K562 treated with DMSO at 1 percent for 24 hours (cell line): Measurements from ENCODE around the gene TDRD12. TPM values are rescaled to one million over a fixed set of nuclear protein-coding genes. Genes with fewer than 3 reads are reported as not detected.

ENCODE experiments used
- total RNA-seq: library from RNA; unstranded; fragments of 300-600 nt; gene quantifications from 2 replicates; pipeline ENCODE4 v1.2.3, GENCODE V29; 2022; ENCODE audit warnings: low read depth; ENCODE audit not compliant: insufficient read depth

Gene TDRD12
- total RNA-seq = not detected in 2 replicates

GRCh38 chr19:32719611-32720059 is at the start of gene TDRD12:
Gene TDRD12, plus strand, starts transcription at chr19:32719767. Its CDS starts 306 bp downstream, at chr19:32720073.

DNA sequence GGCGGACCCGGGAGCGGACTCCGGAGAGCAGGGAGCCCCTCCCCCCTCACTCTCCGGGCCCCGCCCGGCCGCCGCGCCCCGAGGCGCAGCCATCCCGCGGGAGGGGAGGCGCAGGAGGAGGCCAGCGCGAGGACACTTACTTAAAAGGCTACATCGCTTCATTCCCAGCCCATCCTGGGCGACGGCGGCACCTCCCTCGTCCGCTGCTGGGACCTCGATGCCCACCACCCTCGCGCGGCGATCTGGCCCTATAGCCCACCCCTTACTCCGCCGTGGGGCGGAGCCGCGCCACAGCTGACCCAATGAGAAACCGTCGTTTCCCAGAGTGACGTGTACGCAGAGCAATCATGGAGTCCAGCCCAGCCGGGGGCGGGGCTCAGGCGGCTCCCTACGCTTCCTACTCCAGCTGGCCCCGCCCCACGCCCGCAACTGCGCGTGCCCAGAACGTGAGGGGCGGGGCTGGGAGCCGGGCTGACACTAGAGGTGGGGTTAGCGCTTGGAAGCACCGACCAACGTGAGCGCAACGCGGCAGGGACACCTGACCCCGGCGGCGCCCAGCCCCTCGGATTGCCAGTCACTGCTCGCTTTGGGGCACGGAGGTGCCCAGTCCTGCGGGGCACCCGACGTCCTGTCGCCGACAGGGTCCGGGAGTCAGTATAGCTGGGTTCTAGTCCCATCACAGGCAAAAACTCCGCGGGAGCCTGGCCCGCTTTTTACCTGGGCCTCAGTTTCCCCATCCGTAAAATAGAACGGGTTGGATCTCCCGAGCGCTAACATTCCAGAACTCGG is 44.4 kb upstream of the TDRD12 start, which contains the start of gene ANKRD27:
Gene ANKRD27, minus strand, starts transcription at position 250 of the 789 bp plus-strand sequence. CDS start 16,165 bp downstream, outside the sequence.

GRCh38 chr19:32675720-32676185 is 43.8 kb upstream of the TDRD12 start, which contains the start of gene RGS9BP:
Gene RGS9BP, plus strand, starts transcription at chr19:32675848. Its CDS starts 416 bp downstream, at chr19:32676264.

DNA sequence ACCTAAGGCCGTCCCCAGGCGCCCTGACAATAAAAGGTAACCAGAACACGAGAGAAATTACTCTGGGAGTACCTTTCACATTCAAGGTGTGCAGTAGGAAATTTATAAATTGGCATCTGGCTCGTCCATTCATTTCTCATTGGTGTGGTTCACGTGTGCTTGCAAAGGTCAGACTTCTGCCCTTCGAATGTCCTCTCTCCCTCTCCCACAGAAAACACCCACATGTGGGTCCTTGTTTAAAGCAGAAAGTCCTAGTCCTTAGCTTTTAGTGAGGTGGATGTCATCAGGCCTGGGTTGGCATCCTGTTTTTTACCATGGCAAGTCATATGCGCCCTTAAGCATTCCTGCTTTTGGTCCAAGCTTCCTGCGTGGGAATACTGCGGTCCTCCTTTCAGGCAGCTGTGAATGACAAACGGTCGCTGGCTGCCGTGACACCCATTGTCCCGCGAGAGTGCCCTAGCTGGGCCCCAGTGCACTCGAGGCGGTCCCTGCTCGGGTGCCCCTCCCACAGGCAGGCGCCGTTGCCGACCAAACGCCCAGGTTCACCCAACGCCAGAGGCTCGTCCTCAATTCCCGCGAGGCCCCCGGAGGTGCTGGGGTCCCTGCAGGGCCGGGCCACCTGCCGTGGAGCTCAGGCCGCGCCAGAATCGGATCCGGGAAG is 28.1 kb upstream of the TDRD12 start, which contains the start of gene NUDT19:
Gene NUDT19, plus strand, starts transcription at position 531 of the 661 bp plus-strand sequence. CDS start 140 bp downstream, outside the sequence.

GRCh38 chr19:32869369-32869965 is 149.9 kb downstream of the TDRD12 start, which contains the start of gene SLC7A9:
Gene SLC7A9, minus strand, starts transcription at chr19:32869767. Its CDS starts 1,233 bp downstream, at chr19:32868534.

Other genes with a start within 250 kb of the TDRD12 start
- gene PDCD5, start 138.6 kb upstream of the TDRD12 start, total RNA-seq = 69.9 and 74.2 TPM in 2 replicates
- gene ANKRD27, start 44.6 kb upstream of the TDRD12 start, total RNA-seq = 26.9 and 31.1 TPM in 2 replicates
- 1.2 and 1.8 TPM in 2 replicates for gene RGS9BP, start 43.9 kb upstream of the TDRD12 start, total RNA-seq
- gene NUDT19, start 27.9 kb upstream of the TDRD12 start, total RNA-seq = 16.2 and 16.4 TPM in 2 replicates
- not detected in 2 replicates for gene SLC7A9, start 150.0 kb downstream of the TDRD12 start, total RNA-seq